Transverse colon (tissue), 4 donors: Measurements from ENCODE around the gene CCNL1. TPM values are rescaled to one million over a fixed set of nuclear protein-coding genes. Genes with fewer than 3 reads are reported as not detected.
"Not testable (repeated sequence)": the region's sequence is repeated elsewhere in the genome, so short reads cannot be mapped to it uniquely, and the experiment has no call there.

Source experiments
- DNase-seq: peaks from one replicate; pipeline ENCODE4 v3.0.0-alpha.2; 2019
- H3K27ac ChIP-seq, 4 donors: fragments of 200-600 bp; sonication (generic); 2 replicates each; pipeline ENCODE4 v1.5.1; 2016 to 2018; ENCODE audit warnings: inconsistent platforms in 4 of 4
- H3K27me3 ChIP-seq: fragments of 200-600 bp; sonication (generic); 2 replicates; pipeline ENCODE4 v1.5.1; 2017; ENCODE audit warnings: inconsistent platforms
- H3K36me3 ChIP-seq, 4 donors: fragments of 200-600 bp; sonication (generic); 2 replicates each; pipeline ENCODE4 v1.5.1; 2017 to 2019; ENCODE audit warnings: inconsistent platforms in 4 of 4
- H3K4me1 ChIP-seq, 4 donors: fragments of 200-600 bp; sonication (generic); 2 replicates each; pipeline ENCODE4 v1.5.1; 2017 to 2020; ENCODE audit warnings: inconsistent platforms in 4 of 4
- H3K4me3 ChIP-seq, 4 donors: fragments of 200-600 bp; sonication (generic); 1 replicate in 1 of 4; 2 replicates in 3 of 4; pipeline versions ENCODE4 v1.5.1 to v1.6.1; 2017 to 2019; ENCODE audit warnings: inconsistent platforms in 4 of 4
- H3K9me3 ChIP-seq, 2 donors: fragments of 200-600 bp; sonication (generic); 2 replicates each; pipeline ENCODE4 v1.5.1; 2017 to 2019; ENCODE audit warnings: inconsistent platforms in 2 of 2
- CTCF ChIP-seq, 5 experiments: fragments of 200-600 bp in 3 of 5; fragments of 450-650 bp in 2 of 5; sonication (generic) in 3 of 5; IDR thresholded peaks; 1 replicate in 2 of 5; 2 replicates in 3 of 5; pipeline ENCODE4 v1.5.1; 2016 to 2017; ENCODE audit warnings: antibody characterized with exemption in 5 of 5, inconsistent platforms in 3 of 5, mild to moderate bottlenecking in 2 of 5, moderate library complexity in 1 of 5
- EP300 ChIP-seq: sonication (generic); formaldehyde crosslinking; IDR thresholded peaks from one replicate; pipeline ENCODE4 v1.6.1; 2017; ENCODE audit warnings: antibody characterized with exemption, low read depth
- POLR2A ChIP-seq: fragments of 450-650 bp; IDR thresholded peaks from one replicate; pipeline ENCODE4 v1.6.1; 2016; ENCODE audit warnings: antibody characterized with exemption, mild to moderate bottlenecking, moderate library complexity
- POLR2AphosphoS5 ChIP-seq, 3 donors: sonication (generic); formaldehyde crosslinking; IDR thresholded peaks; one replicate each; pipeline ENCODE4 v1.6.1; 2016; ENCODE audit warnings: antibody characterized with exemption in 3 of 3
- WGBS, 2 donors: methylation state at CpG; one replicate each; pipeline ENCODE4 v1.1.5; 2018; ENCODE audit warnings: low coverage in 1 of 2; 5-methylcytosine and 5-hydroxymethylcytosine counted together
- in situ Hi-C, 4 donors: fragments of 200-750 bp; cut with MboI; loops; one replicate each; pipeline versions ENCODE4 v1.15.0 to v1.15.1; 2017; ENCODE audit warnings: low sequenced_read_pairs in 3 of 4, low pct_ligation_motif_present in 1 of 4, low pct_unique_long_range_greater_than_20kb in 1 of 4
- intact Hi-C: fragments of 100-400 bp; cut with DNase I; formaldehyde crosslinking; loops from one replicate; pipeline ENCODE4 v1.15.1; 2023; ENCODE audit warnings: low total_unique reads
- total RNA-seq, 4 donors: library from RNA; depleted of rRNA; stranded (reverse); fragments of >200 nt; gene quantifications; one replicate each; pipeline ENCODE4 v1.1.0, GENCODE V29; 2016

CCNL1 gene
- total RNA-seq, 4 donors from 2014 or later = 288 to 422 (median 308) TPM

GRCh38 chr3:157201648-157202278 is 41.8 kb upstream of the CCNL1 start:
- Histone ChIP-seq H3K4me3 (no peak overlapping the region), H3K27me3 (no peaks in the 10 kb centered on the region), H3K4me1 (peaks cover 0 to 6% (median 2%) of the 10 kb centered on the region in 4 donors), H3K27ac (no peak overlapping the region), H3K9me3 (no peaks in the 10 kb centered on the region), H3K36me3 (no peaks in the 10 kb centered on the region)
- in situ Hi-C loops (loop anchor here (10.0 to 25.0 kb wide), 2 partner anchors 286 to 293 kb away; no protein-coding TSS in a partner anchor), intact Hi-C loops (loop anchor here (5.0 kb wide), 1 partner anchor 296 kb away; no protein-coding TSS in a partner anchor)
- DNase-seq = no peak
- TF ChIP-seq POLR2A (no peak), CTCF (IDR thresholded peaks at IDR 0.05) (peak in 4 of 5 experiments; percentile 45 to 60 (median 52))
- WGBS, 2 donors = 8 to 38% methylated on average over 4 to 6 of the region's 6 CpGs

- peaks cover 0 to 6% (median 2%) of the 10 kb centered on the region in 4 donors for H3K4me1 ChIP-seq
- no peaks in the 10 kb centered on the region for H3K36me3 ChIP-seq
- H3K27ac ChIP-seq = no peak overlapping the region
- H3K4me3 ChIP-seq = no peak overlapping the region
- no peak for DNase-seq
- intact Hi-C loops = loop anchor here (5.0 kb wide), 1 partner anchor 297 kb away; no protein-coding TSS in a partner anchor
- H3K27me3 ChIP-seq = no peaks in the 10 kb centered on the region
- 68 to 71% methylated on average over 3 of the region's 3 CpGs for WGBS, 2 donors
- in situ Hi-C loops = loop anchor here (10.0 to 25.0 kb wide), 2 partner anchors 287 to 295 kb away; no protein-coding TSS in a partner anchor
- peaks cover 0 to 4% of the 10 kb centered on the region in 2 donors for H3K9me3 ChIP-seq
- TF ChIP-seq CTCF (IDR thresholded peaks at IDR 0.05) (no peak), POLR2A (no peak), EP300 (no peak), POLR2AphosphoS5 (IDR thresholded peaks at IDR 0.05) (no peak)
These were observed 39.9 kb upstream of the CCNL1 start for GRCh38 chr3:157199841-157200240.

- Histone ChIP-seq H3K4me1 (no peaks in the 10 kb centered on the region), H3K9me3 (peaks cover 0 to 10% of the 10 kb centered on the region in 2 donors), H3K27me3 (no peaks in the 10 kb centered on the region), H3K36me3 (no peaks in the 10 kb centered on the region), H3K4me3 (no peak overlapping the region), H3K27ac (no peak overlapping the region)
- TF ChIP-seq CTCF (IDR thresholded peaks at IDR 0.05) = no peak
- intact Hi-C loops = no loop called here
- no peak for DNase-seq
- in situ Hi-C loops = no loop called here
These were observed 36.0 kb upstream of the CCNL1 start for GRCh38 chr3:157195965-157196364.

GRCh38 chr3:157191149-157191548 is 31.2 kb upstream of the CCNL1 start:
- H3K9me3 ChIP-seq = peaks cover 20 to 36% of the 10 kb centered on the region in 2 donors
- not testable (repeated sequence) for H3K27ac ChIP-seq

GRCh38 chr3:157190380-157190872 is 30.5 kb upstream of the CCNL1 start:
- WGBS, 2 donors = 64 to 68% methylated on average over 2 of the region's 2 CpGs
- H3K4me1 ChIP-seq = no peaks in the 10 kb centered on the region
- in situ Hi-C loops = no loop called here
- H3K27ac ChIP-seq = no peak overlapping the region
- peaks cover 20 to 36% of the 10 kb centered on the region in 2 donors for H3K9me3 ChIP-seq
- TF ChIP-seq POLR2A = no peak
- TF ChIP-seq CTCF (IDR thresholded peaks at IDR 0.05) = no peak
- TF ChIP-seq POLR2AphosphoS5 (IDR thresholded peaks at IDR 0.05) = no peak
- TF ChIP-seq EP300 = no peak
- no peaks in the 10 kb centered on the region for H3K36me3 ChIP-seq
- no peak for DNase-seq
- H3K27me3 ChIP-seq = no peaks in the 10 kb centered on the region
- no peak overlapping the region for H3K4me3 ChIP-seq
- intact Hi-C loops = no loop called here

More at GRCh38 chr3:157191149-157191548, 31.2 kb upstream of the CCNL1 start:
- H3K27me3 ChIP-seq, in situ Hi-C loops, H3K36me3 ChIP-seq, DNase-seq, H3K4me3 ChIP-seq, intact Hi-C loops, H3K4me1 ChIP-seq: not testable (repeated sequence)
- 87 to 100% methylated on average over 1 to 5 of the region's 5 CpGs for WGBS, 2 donors
